Muscle of back (tissue), 13 donors: ENCODE data around the gene CCDC32. TPM values are rescaled to one million over a fixed set of nuclear protein-coding genes. Genes with fewer than 3 reads are reported as not detected.
A peak's percentile ranks its signal among the peaks of the same experiment; 100 is the strongest.
"Not testable (repeated sequence)": the region's sequence is repeated elsewhere in the genome, so short reads cannot be mapped to it uniquely, and the experiment has no call there.

Source experiments
- DNase-seq, 3 donors: peaks; one replicate each; pipeline versions ENCODE4 v3.0.0 to v3.0.0-alpha.2; 2013
- long read RNA-seq, 9 donors: transcript quantifications; one replicate each; lab custom pipeline, GENCODE V29; 2026
- polyA plus RNA-seq, 10 donors: library from polyadenylated mRNA; unstranded; fragments of 120-200 nt; gene quantifications; one replicate each; pipeline ENCODE4 v1.2.1, GENCODE V29; 2013; ENCODE audit not compliant: insufficient read length in 10 of 10

Gene CCDC32, protein sequence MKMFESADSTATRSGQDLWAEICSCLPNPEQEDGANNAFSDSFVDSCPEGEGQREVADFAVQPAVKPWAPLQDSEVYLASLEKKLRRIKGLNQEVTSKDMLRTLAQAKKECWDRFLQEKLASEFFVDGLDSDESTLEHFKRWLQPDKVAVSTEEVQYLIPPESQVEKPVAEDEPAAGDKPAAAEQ
- polyA plus RNA-seq: 10 to 100 TPM; 13.1 to 27.8 (median 17.7) TPM
- long read RNA-seq, donor 1, transcript CCDC32-202 (4 exons, 1,519 nt): major isoform, 5 of 5 reads
- long read RNA-seq, donor 1, partial matches to known transcripts: 0 of 5 reads
- long read RNA-seq, donor 1, other reads (novel, unspliced or antisense): 0 of 5 reads
- long read RNA-seq, donor 2, transcript CCDC32-202 (4 exons, 1,519 nt): major isoform, 5 of 5 reads
- long read RNA-seq, donor 2, partial matches to known transcripts: 0 of 5 reads
- long read RNA-seq, donor 2, other reads (novel, unspliced or antisense): 0 of 5 reads
- long read RNA-seq, donor 3: 0 reads
- long read RNA-seq, donor 4, partial matches to known transcripts: 0 of 4 reads
- long read RNA-seq, donor 4, other reads (novel, unspliced or antisense): 0 of 4 reads
- long read RNA-seq, donor 5, partial matches to known transcripts: 0 of 5 reads
- long read RNA-seq, donor 5, other reads (novel, unspliced or antisense): 0 of 5 reads
- long read RNA-seq, donor 6, partial matches to known transcripts: 9 of 11 reads
- long read RNA-seq, donor 6, other reads (novel, unspliced or antisense): 0 of 11 reads
- long read RNA-seq, donor 7, full-length matches to known transcripts: 4 of 9 reads
- long read RNA-seq, donor 7, partial matches to known transcripts: 5 of 9 reads
- long read RNA-seq, donor 7, other reads (novel, unspliced or antisense): 0 of 9 reads
- long read RNA-seq, donor 8, partial matches to known transcripts: 0 of 4 reads
- long read RNA-seq, donor 8, other reads (novel, unspliced or antisense): 0 of 4 reads
- long read RNA-seq, donor 9: 0 reads

GRCh38 chr15:40564591-40565332, at the start of gene CCDC32:
TSS of gene CCDC32 (minus strand) at chr15:40565042. CDS start at chr15:40563015, 2,027 bp downstream.
- DNase-seq: peak; percentile 98 to 99 (median 98)

GRCh38 chr15:40613080-40613479, 48.2 kb upstream of the CCDC32 start:
- DNase-seq: no peak

DNA sequence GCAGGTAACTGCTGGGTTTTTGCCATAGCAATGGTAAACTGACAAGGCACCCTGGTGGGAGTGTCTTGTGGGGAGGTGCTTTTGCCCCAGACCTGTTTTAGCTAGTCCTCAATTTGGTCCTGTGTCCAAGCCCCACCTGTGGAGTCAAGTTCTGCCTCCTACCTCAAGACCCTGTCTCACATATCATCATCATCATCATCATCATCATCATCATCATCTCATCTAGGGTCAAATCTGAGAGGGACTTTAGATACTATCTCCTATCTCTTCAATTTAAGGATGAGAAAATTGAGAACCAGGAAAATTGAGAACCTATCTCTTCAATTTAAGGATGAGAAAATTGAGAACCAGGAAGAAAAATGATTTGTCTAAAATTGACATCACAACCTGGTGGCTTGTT, 39.1 kb upstream of the CCDC32 start:
- no peak for DNase-seq

GRCh38 chr15:40600956-40601355, 36.1 kb upstream of the CCDC32 start:
- no peak for DNase-seq

DNA sequence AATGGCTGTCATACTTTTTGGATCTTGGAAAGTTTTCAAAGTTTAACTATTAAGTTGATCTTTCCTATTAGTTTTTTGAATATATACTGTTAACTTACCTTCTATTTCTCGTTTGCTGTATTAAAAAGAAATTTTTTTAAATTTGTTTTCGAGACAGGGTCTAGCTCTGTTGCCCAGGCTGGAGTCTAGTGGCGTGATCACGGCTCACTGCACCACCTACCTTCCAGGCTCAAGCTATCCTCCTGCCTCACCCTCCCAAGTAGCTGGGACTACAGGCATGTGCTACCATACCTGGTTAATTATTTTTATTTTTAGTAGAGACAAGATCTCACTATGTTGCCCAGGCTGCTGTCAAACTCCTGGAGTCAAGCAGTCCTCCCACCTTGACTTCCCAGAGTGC, 33.8 kb upstream of the CCDC32 start:
- DNase-seq: no peak

DNA sequence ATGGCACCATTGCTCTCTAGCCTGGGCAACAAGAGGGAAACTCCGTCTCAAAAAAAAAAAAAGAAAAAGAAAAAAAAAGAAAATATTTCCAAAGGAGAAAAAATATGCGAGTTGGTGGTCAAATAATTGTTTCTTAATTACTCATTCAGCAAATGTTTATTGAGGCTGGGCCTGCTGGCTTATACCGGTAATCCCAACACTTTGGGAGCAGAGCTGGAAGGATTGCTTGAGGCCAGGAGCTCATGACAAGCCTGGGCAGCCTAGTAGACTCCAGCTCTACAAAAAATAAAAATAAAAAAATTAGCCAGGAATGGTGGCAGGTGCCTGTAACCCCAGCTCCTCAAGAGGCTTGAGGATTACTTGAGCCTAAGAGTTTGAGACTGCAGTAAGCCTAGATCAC, 33.3 kb upstream of the CCDC32 start:
- no peak for DNase-seq

- DNase-seq: no peak
These were observed 32.2 kb upstream of the CCDC32 start for GRCh38 chr15:40597024-40597423.

GRCh38 chr15:40595773-40596172, 30.9 kb upstream of the CCDC32 start:
- no peak for DNase-seq

DNA sequence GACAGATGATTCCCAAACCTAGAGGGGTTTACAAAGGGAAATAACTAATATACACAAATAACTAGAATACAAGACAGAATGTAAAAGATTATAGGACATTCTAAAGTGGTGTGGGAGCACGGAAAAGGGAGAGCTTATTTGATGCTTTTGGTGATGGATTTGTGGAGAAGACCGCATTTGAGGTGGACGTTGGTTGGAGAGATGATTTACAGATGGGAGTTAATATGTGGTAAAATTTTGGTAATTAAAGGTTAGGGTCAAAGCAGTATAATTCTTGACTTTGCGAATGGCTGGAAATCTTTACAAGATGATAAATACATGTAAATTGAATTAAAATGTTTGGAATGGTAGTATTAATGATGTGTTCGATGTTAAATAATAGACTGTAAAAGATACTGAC, 30.4 kb upstream of the CCDC32 start:
- no peak for DNase-seq

GRCh38 chr15:40594429-40594836, 29.6 kb upstream of the CCDC32 start:
- DNase-seq: peak; percentile 47 to 91 (median 67)

GRCh38 chr15:40593588-40594428, 29.0 kb upstream of the CCDC32 start, which contains the start of gene KNL1:
TSS of gene KNL1 (plus strand) at chr15:40594249. CDS start at chr15:40602932, 8,683 bp downstream.
- DNase-seq: peak; percentile 97 to 99 (median 97)

DNA sequence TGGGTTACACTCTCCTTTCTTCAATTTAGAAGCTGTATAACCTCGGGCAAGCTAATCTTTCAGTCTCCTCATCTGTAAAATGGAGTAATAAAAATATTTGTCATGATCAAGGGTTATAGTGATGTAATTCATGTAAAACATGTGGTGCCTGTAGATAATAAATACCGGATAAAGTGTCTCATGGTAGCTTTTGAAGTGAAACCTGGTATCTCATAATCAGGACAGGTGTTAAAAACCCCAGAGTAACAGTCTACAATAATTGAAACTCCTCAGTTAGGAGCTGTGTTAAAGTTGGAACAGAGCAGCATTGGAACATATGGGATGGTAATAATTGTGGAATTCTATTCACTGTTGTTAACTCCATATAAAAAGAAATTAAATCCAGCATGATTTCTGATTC, 28.3 kb upstream of the CCDC32 start:
- no peak for DNase-seq

GRCh38 chr15:40591389-40591788, 26.5 kb upstream of the CCDC32 start:
- DNase-seq: no peak

GRCh38 chr15:40590667-40591050, 25.8 kb upstream of the CCDC32 start:
- peak in 1 of 3 donors; percentile 20 for DNase-seq

GRCh38 chr15:40584191-40584590, 19.3 kb upstream of the CCDC32 start:
- DNase-seq: peak; percentile 45 to 75 (median 54)

DNA sequence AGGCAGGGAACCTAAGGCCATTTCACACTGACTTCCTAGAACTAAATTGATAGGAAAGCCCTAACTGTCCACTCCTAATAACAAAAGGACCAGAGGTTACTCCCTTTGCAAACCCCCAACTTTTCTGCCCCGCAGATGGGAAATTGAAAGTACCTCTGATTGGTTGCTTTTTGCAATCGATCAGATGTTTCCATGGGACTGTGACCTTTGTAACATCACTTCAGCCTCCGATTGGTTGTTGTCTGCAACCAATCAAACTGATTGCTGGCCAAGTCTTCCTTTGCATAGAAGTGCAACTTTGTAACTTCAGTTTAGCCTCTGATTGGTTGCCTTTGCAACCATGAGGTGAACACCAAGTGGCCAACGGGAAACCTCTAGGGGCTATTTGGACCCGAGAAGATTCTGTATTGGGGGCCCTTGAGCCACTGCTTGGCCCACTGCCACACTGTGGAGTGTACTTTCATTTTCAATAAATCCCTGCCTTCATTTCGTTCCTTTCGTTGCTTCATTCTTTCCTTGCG, 17.9 kb upstream of the CCDC32 start:
- DNase-seq: peak; percentile 28 to 78 (median 71)

- DNase-seq: not testable (repeated sequence)
These were observed 17.0 kb upstream of the CCDC32 start for GRCh38 chr15:40581796-40582195.

DNA sequence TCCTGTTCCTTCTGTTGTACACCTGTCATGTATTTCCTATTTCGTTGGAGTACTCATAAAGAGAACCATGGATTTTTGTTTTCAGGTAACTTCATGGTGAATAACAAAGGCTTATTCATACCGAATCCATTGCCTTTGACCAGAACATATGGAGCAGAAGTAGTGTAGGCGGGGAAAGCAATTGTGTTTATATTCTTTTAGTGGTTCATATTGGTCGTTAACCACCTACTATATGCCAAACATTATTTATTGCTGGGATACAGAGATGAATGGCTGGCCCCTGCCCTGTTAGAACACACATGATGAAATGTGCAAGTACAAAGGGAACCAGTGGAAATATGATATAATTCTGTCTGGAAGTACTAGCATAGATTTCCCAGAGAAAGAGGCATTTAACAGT, 14.1 kb upstream of the CCDC32 start:
- DNase-seq: no peak

GRCh38 chr15:40576914-40577313, 12.1 kb upstream of the CCDC32 start:
- not testable (repeated sequence) for DNase-seq

DNA sequence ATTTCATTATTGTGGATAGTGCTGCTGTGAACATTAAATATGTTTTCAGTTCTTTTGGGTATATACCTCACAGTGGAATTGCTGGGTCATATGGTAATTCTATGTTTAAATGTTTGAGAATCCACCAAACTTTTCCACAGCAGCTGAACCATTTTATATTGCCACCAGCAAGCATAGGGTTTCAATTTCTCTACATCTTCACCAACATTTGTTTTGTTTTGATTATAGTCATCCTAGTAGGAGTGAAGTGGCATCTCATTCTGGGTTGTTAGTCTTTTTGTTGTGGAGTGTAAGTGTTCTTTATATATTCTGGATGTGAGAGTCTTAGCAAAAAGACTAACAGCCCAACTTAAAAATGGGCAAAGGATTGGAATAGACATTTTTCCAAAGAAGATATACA, 10.3 kb upstream of the CCDC32 start:
- no peak for DNase-seq
